ENCODE measurements around the gene MYBPH.
A peak's percentile ranks its signal among the peaks of the same experiment; 100 is the strongest.

The MYBPH gene

DNA sequence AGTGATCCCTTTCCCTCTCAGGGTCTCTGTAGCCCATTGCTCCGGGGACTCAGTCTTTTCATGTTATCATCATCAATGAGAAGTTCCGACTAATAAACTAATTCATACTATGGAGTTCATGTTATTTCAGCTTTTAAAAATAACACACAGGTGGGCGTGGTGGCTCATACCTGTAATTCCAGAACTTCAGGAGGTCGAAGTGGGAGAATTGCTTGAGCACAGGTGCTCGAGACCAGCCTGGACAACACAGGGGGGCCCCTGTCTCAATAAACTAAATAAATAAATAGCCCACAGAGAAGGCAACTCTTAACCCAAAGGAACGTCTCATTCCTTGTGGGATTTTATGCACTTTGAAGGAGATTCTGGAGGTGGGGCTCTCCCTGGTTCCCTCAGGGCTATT lies 14.5 kb downstream of the MYBPH start:
- no peak for DNase-seq
- H3K4me1 Mint-ChIP-seq, result no peaks in the 10 kb centered on the region
- H3K27me3 Mint-ChIP-seq, result peaks cover 58% of the 10 kb centered on the region
- no peaks in the 10 kb centered on the region for H3K9me3 Mint-ChIP-seq
- no peak overlapping the region for H3K4me3 Mint-ChIP-seq
- CTCF ChIA-PET, result interaction anchor here (1.7 to 5.1 kb wide), 2 partner anchors 10 to 43 kb away, joined by 5 to 33 read pairs; no protein-coding TSS in a partner anchor
- no peak overlapping the region for H3K27ac Mint-ChIP-seq
- H3K36me3 Mint-ChIP-seq, result no peaks in the 10 kb centered on the region

GRCh38 chr1:203159844-203160243 lies 15.8 kb downstream of the MYBPH start:
- no peak overlapping the region for H3K27ac Mint-ChIP-seq
- H3K27me3 Mint-ChIP-seq, result peaks cover 53% of the 10 kb centered on the region
- no peak overlapping the region for H3K4me3 Mint-ChIP-seq
- no peaks in the 10 kb centered on the region for H3K9me3 Mint-ChIP-seq
- H3K4me1 Mint-ChIP-seq, result no peaks in the 10 kb centered on the region
- no peak for DNase-seq
- CTCF ChIA-PET, result interaction anchor here (5.1 kb wide), 1 partner anchor 12 kb away, joined by 33 read pairs; no protein-coding TSS in a partner anchor
- no peaks in the 10 kb centered on the region for H3K36me3 Mint-ChIP-seq

GRCh38 chr1:203158960-203159665 lies 16.5 kb downstream of the MYBPH start:
- no peaks in the 10 kb centered on the region for H3K36me3 Mint-ChIP-seq
- CTCF ChIA-PET, result interaction anchor here (0.6 to 5.1 kb wide), 2 partner anchors 12 to 1928 kb away, joined by 3 to 33 read pairs; no protein-coding TSS in a partner anchor
- no peak overlapping the region for H3K27ac Mint-ChIP-seq

GRCh38 chr1:203158423-203158822 lies 17.2 kb downstream of the MYBPH start:
- Mint-ChIP-seq H3K4me1 (no peaks in the 10 kb centered on the region), H3K36me3 (no peaks in the 10 kb centered on the region), H3K4me3 (no peak overlapping the region), H3K27ac (no peak overlapping the region), H3K27me3 (peaks cover 44% of the 10 kb centered on the region), H3K9me3 (no peaks in the 10 kb centered on the region)
- no peak for DNase-seq
- CTCF ChIA-PET, result interaction anchor here (0.6 to 5.1 kb wide), 2 partner anchors 13 to 1928 kb away, joined by 3 to 33 read pairs; no protein-coding TSS in a partner anchor

More at GRCh38 chr1:203158960-203159665, 16.5 kb downstream of the MYBPH start:
- Mint-ChIP-seq H3K4me3 (no peak overlapping the region), H3K9me3 (no peaks in the 10 kb centered on the region), H3K4me1 (no peaks in the 10 kb centered on the region), H3K27me3 (peaks cover 48% of the 10 kb centered on the region)
- DNase-seq, result no peak

DNA sequence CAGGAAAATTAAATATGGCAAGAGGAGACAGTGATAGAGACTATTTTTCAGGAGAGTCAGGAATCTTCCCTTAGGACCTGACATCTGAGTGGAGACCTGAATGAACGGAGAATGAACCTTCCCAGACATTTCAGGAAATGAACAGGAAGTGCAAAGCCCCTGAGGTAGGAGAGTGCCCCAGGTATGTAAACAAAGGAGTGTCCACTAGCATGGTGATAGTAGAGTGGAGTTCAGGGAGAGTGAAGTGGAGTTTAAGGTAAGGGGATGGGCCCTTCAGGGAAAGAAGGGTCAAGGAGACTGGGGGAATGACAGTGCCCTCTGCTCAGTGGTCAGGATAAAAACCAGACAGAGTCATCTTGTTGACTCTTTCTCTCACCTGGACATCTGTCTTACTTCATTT lies 19.3 kb downstream of the MYBPH start:
- H3K36me3 Mint-ChIP-seq, result no peaks in the 10 kb centered on the region
- CTCF ChIA-PET, result no interaction called here
- no peaks in the 10 kb centered on the region for H3K4me1 Mint-ChIP-seq
- DNase-seq, result no peak
- H3K27ac Mint-ChIP-seq, result no peak overlapping the region
- H3K4me3 Mint-ChIP-seq, result no peak overlapping the region
- no peaks in the 10 kb centered on the region for H3K9me3 Mint-ChIP-seq
- peaks cover 30% of the 10 kb centered on the region for H3K27me3 Mint-ChIP-seq

DNA sequence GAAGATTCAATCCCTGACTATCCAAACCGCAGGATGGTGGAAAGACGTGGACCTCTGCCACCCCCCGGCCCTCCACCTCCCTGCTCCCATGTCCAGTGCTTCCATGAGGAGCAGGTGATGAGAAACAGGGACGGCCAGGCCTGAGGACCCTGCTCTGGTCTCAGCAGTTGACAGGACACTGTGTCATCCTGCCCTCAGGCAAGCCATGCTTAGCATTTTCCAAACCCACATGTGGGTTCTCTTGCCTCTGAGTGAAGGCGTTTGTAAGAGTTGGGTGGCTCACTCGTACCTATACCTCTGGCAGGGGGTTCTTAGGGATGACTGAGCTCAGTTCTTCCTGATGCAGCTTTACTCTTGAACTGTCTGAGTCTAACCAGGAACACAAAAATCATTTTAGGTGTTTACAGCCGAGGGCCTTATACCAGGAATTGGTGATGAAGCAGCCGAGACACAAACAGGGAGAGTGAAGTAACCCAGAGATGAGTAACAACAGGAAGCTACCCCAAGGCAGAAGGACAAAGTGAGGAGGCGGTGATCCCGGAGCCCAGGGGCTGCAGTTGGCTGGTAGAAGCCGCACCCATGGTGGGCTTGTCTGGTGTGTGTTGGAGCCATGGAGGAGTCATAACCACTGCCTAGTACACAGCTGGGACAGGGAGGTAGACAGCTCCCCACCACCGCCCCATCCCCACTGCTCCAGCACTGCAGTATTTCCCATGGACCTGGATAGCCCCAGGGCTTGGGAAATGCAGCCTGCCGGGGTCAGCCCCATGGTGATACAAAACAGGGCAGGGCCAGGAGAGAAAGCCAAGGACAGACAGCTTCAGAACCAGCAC lies 21.4 kb downstream of the MYBPH start:
- Mint-ChIP-seq H3K4me3 (no peak overlapping the region), H3K4me1 (no peaks in the 10 kb centered on the region), H3K27ac (peak overlapping the region; percentile 2), H3K9me3 (no peaks in the 10 kb centered on the region), H3K36me3 (no peaks in the 10 kb centered on the region), H3K27me3 (peaks cover 34% of the 10 kb centered on the region)
- no peak for DNase-seq
- CTCF ChIA-PET, result interaction anchor here (1.0 kb wide), 1 partner anchor 115 kb away, joined by 3 read pairs; no protein-coding TSS in a partner anchor

GRCh38 chr1:203153051-203153988 lies 22.3 kb downstream of the MYBPH start:
- H3K4me1 Mint-ChIP-seq, result no peaks in the 10 kb centered on the region
- DNase-seq, result no peak
- CTCF ChIA-PET, result interaction anchor here (1.0 kb wide), 1 partner anchor 114 kb away, joined by 3 read pairs; no protein-coding TSS in a partner anchor
- H3K36me3 Mint-ChIP-seq, result no peaks in the 10 kb centered on the region
- no peak overlapping the region for H3K27ac Mint-ChIP-seq
- no peak overlapping the region for H3K4me3 Mint-ChIP-seq
- H3K9me3 Mint-ChIP-seq, result no peaks in the 10 kb centered on the region
- peaks cover 27% of the 10 kb centered on the region for H3K27me3 Mint-ChIP-seq

- Mint-ChIP-seq H3K27me3 (peaks cover 24% of the 10 kb centered on the region), H3K9me3 (no peaks in the 10 kb centered on the region), H3K4me3 (no peak overlapping the region), H3K36me3 (no peaks in the 10 kb centered on the region), H3K27ac (no peak overlapping the region), H3K4me1 (no peaks in the 10 kb centered on the region)
- no peak for DNase-seq
- CTCF ChIA-PET, result interaction anchor here (1.0 kb wide), 1 partner anchor 39 kb away, joined by 3 read pairs; no protein-coding TSS in a partner anchor
These were observed 23.2 kb downstream of the MYBPH start for GRCh38 chr1:203152158-203153034.

GRCh38 chr1:203151362-203152157 lies 24.1 kb downstream of the MYBPH start:
- CTCF ChIA-PET, result interaction anchor here (1.0 kb wide), 1 partner anchor 40 kb away, joined by 3 read pairs; no protein-coding TSS in a partner anchor
- no peaks in the 10 kb centered on the region for H3K4me1 Mint-ChIP-seq
- H3K27ac Mint-ChIP-seq, result no peak overlapping the region
- H3K4me3 Mint-ChIP-seq, result no peak overlapping the region
- no peaks in the 10 kb centered on the region for H3K9me3 Mint-ChIP-seq
- H3K36me3 Mint-ChIP-seq, result no peaks in the 10 kb centered on the region
- DNase-seq, result no peak
- peaks cover 24% of the 10 kb centered on the region for H3K27me3 Mint-ChIP-seq

DNA sequence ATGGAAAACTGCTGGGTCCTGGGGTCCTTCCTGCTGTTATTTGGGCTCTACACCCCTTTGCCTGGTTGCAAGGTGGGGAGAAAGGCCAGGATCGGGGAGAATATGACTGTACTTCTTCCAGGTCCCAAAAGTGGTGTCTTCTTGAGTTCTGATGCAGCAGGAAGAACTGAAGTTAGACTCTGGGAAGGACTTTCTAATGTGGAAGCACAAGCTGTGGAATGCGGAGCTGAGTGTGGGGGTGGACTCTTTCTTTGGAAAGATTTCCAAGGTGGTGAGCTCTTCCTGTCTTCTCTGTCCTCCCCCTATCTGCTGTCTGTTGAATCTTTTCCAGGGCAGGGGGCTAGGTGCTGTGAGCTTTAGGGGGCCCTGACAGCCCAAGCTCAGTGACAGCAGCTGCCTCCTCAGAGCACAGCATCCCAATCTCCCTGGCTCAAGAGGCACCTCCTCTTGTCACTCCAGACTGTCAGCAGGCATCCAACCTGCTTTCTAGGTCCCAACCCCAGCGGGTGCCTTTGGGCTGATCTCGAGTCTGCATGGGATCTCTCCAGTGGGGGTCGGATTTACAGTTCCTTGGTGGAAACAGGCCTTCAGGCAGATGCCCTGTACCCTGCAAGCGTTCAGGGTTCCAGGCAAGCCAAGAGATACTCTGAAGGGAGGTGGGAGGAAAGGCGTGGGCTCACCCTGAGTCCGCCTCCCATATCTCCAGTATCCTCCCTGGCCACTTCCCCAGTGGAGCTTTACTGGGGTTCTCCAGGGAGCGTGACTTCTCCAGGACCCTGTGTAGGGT lies 24.9 kb downstream of the MYBPH start:
- H3K4me1 Mint-ChIP-seq, result no peaks in the 10 kb centered on the region
- CTCF ChIA-PET, result no interaction called here
- no peak for DNase-seq
- no peaks in the 10 kb centered on the region for H3K9me3 Mint-ChIP-seq
- H3K27ac Mint-ChIP-seq, result no peak overlapping the region
- peaks cover 20% of the 10 kb centered on the region for H3K27me3 Mint-ChIP-seq
- no peak overlapping the region for H3K4me3 Mint-ChIP-seq
- no peaks in the 10 kb centered on the region for H3K36me3 Mint-ChIP-seq

GRCh38 chr1:203149188-203149840 lies 26.3 kb downstream of the MYBPH start:
- Mint-ChIP-seq H3K9me3 (no peaks in the 10 kb centered on the region), H3K36me3 (no peaks in the 10 kb centered on the region)

More at GRCh38 chr1:203149188-203149840, 26.3 kb downstream of the MYBPH start:
- Mint-ChIP-seq H3K4me3 (no peak overlapping the region), H3K27ac (no peak overlapping the region), H3K4me1 (no peaks in the 10 kb centered on the region), H3K27me3 (peaks cover 16% of the 10 kb centered on the region)
- CTCF ChIA-PET, result interaction anchor here (0.6 to 3.2 kb wide), 4 partner anchors 23 to 773 kb away, joined by 3 to 10 read pairs (median 3); no protein-coding TSS in a partner anchor
- no peak for DNase-seq

Data from activated naive CD4-positive, alpha-beta T cell treated with anti-CD3 and anti-CD28 coated beads, Interleukin-2, amount 10 ng/mL, durations not matched to agents 7 days and 5 days (primary cell).